ENCODE measurements around the gene CCDC170. TPM values are rescaled to one million over a fixed set of nuclear protein-coding genes. Genes with fewer than 3 reads are reported as not detected.
"Not testable (repeated sequence)": the region's sequence is repeated elsewhere in the genome, so short reads cannot be mapped to it uniquely, and the experiment has no call there.

The CCDC170 gene
- polyA plus RNA-seq (2012; ENCODE audit: insufficient read depth, insufficient read length, low read depth), result not detected

DNA sequence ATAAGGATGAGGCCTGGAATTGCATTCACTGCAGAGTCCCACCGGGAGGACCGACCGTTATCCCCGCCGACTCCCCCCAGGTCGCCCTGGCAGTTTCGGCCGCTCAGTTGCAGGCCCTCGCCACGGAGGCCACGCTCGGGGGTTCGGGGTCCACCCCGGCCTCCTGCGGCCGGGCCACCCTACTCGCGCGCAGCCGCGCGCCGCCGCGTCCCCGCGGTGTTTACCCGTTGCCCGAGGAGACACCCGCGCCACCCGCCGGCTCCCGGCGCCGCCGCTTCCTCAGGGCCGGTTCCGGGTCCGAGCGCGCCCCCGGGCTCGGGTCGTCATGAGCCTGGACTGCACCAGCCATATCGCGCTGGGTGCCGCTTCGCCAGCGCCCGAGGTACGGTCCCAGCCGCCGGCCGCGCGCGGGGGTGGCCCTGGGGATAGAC is at the start of gene CCDC170:
Gene CCDC170 (plus strand): TSS at position 214 of the 431 bp plus-strand sequence. CDS start 112 bp downstream, at position 326.
- TF ChIP-seq CTCF (IDR thresholded peaks at IDR 0.05; ENCODE audit: low read depth, low read length), result no peak
- H3K4me3 ChIP-seq (ENCODE audit: low read depth, low read length), result peak within 1 kb of the TSS; percentile 40

GRCh38 chr6:151445482-151445881 is 48.3 kb upstream of the CCDC170 start:
- Histone ChIP-seq H3K9me3 (no peaks in the 10 kb centered on the region), H3K27me3 (no peaks in the 10 kb centered on the region), H3K4me3 (ENCODE audit: low read depth, low read length) (no peak overlapping the region), H3K4me1 (no peaks in the 10 kb centered on the region), H3K36me3 (peaks cover 28% of the 10 kb centered on the region)
- no peak for DNase-seq
- no peak for TF ChIP-seq CTCF (IDR thresholded peaks at IDR 0.05; ENCODE audit: low read depth, low read length)

More for the DNA sequence above, at the start of gene CCDC170:
- DNase-seq, result peak; percentile 21
- Histone ChIP-seq H3K4me1 (no peaks in the 10 kb centered on the region), H3K9me3 (no peaks in the 10 kb centered on the region), H3K27me3 (peaks cover 74% of the 10 kb centered on the region), H3K36me3 (no peaks in the 10 kb centered on the region)

DNA sequence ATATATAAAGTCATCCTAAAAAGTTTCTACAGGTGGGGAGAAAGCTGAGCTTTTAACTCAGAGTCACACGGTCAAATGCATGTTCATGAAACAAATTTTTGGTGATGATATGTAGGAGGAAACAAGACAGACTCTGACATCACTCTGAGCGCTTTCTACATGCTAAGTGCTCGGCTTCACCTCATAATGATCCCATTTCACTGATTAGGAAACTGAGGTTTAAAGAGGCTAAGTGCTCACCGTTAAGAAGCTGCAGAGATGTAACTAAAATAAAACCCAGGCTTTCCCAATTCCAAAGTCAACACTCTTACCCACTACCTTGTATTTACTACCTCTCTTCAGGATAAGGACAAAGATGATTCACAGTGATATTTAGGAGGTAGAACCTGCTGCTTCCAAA is 46.6 kb upstream of the CCDC170 start:
- no peak for TF ChIP-seq CTCF (IDR thresholded peaks at IDR 0.05; ENCODE audit: low read depth, low read length)

DNA sequence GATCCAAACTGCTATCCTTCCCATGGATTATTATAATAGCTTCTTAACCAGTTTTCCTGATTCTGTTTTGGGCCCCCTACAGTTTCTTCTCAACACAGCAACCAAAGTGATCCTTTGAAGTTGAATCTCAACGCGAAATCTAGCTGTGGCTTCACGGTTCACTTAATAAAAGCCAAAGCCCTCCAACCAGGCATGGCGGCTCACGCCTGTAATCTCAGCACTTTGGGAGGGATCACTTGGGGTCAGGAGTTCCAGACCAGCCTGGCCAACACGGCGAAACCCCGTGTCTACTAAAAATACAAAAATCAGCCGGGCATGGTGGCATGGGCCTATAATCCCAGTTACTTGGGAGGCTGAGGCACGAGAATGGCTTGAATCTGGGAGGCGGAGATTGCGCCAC is 45.2 kb upstream of the CCDC170 start:
- Histone ChIP-seq H3K4me3 (ENCODE audit: low read depth, low read length) (no peak overlapping the region), H3K4me1 (no peaks in the 10 kb centered on the region)
- no peak; the same call in 1 of the 2 replicates for TF ChIP-seq CTCF (IDR thresholded peaks at IDR 0.05; ENCODE audit: low read depth, low read length)

More for the DNA sequence above, 46.6 kb upstream of the CCDC170 start:
- Histone ChIP-seq H3K9me3 (no peaks in the 10 kb centered on the region), H3K27me3 (no peaks in the 10 kb centered on the region), H3K4me1 (no peaks in the 10 kb centered on the region), H3K4me3 (ENCODE audit: low read depth, low read length) (no peak overlapping the region), H3K36me3 (peaks cover 16% of the 10 kb centered on the region)
- no peak for DNase-seq

GRCh38 chr6:151450928-151451327 is 42.9 kb upstream of the CCDC170 start:
- H3K36me3 ChIP-seq, H3K9me3 ChIP-seq, H3K4me1 ChIP-seq, H3K27me3 ChIP-seq, DNase-seq: not testable (repeated sequence)
- peak overlapping the region; percentile 96 for H3K4me3 ChIP-seq (ENCODE audit: low read depth, low read length)

More for the DNA sequence above, 45.2 kb upstream of the CCDC170 start:
- H3K9me3 ChIP-seq, result no peaks in the 10 kb centered on the region
- no peak for DNase-seq
- peaks cover 11% of the 10 kb centered on the region for H3K36me3 ChIP-seq
- H3K27me3 ChIP-seq, result no peaks in the 10 kb centered on the region

- H3K4me3 ChIP-seq (ENCODE audit: low read depth, low read length), result peak overlapping the region; percentile 96
- H3K9me3 ChIP-seq, result no peaks in the 10 kb centered on the region
- peaks cover under 1% of the 10 kb centered on the region; the same call in 1 of the 2 replicates for H3K4me1 ChIP-seq
- no peaks in the 10 kb centered on the region for H3K27me3 ChIP-seq
- no peaks in the 10 kb centered on the region for H3K36me3 ChIP-seq
- TF ChIP-seq CTCF (IDR thresholded peaks at IDR 0.05; ENCODE audit: low read depth, low read length), result no peak
- DNase-seq, result no peak
Measured at GRCh38 chr6:151451417-151451949, 42.3 kb upstream of the CCDC170 start.
